T47D (cell line): ENCODE results near the gene LONRF2.
A peak's percentile ranks its signal among the peaks of the same experiment; 100 is the strongest.

Source experiments
- DNase-seq, 2 experiments: peaks; one replicate each; pipeline versions ENCODE4 v3.0.0 to v3.0.0-alpha.2; 2011 to 2012; ENCODE audit warnings: low read depth in 1 of 2, low spot score in 1 of 2
- JUND ChIP-seq: IDR thresholded peaks from 2 replicates; pipeline ENCODE4 v1.6.1; 2012; ENCODE audit warnings: low read depth
- in situ Hi-C: cut with HindIII; loops from 2 replicates; pipeline ENCODE4 v1.10.0; 2016; ENCODE audit warnings: low sequenced_read_pairs, low pct_unique_long_range_greater_than_20kb

The LONRF2 gene

GRCh38 chr2:100266126-100266525 lies 56.2 kb downstream of the LONRF2 start:
- no peak for DNase-seq
- in situ Hi-C loops, result no loop called here
- TF ChIP-seq JUND, result no peak

- in situ Hi-C loops, result no loop called here
- no peak for DNase-seq
- TF ChIP-seq JUND, result no peak
These were observed 57.1 kb downstream of the LONRF2 start for GRCh38 chr2:100265226-100265625.

- TF ChIP-seq JUND, result no peak
- no peak for DNase-seq
- in situ Hi-C loops, result no loop called here
These were observed 57.6 kb downstream of the LONRF2 start for GRCh38 chr2:100264651-100265050.

DNA sequence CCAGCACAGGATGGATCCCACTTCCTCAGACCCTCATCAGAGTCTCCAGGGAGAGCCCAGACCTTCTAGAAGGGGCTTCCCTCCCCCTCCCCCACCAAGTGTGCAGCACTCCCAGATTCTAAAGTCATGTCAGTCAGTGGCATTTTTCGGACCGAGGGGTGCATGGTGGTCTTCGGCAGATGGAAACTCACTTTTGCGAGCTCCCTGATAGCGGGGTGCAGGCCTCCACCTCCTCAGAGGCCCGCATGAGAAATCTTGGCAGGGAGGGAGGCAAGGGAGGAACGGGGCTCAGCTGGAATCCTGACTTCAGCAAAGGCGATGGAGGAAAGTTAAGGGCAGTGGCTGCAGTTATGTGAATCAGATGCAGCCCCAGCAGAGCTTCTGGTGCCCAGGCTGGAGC lies 58.2 kb downstream of the LONRF2 start:
- in situ Hi-C loops, result no loop called here
- no peak for DNase-seq
- no peak for TF ChIP-seq JUND

DNA sequence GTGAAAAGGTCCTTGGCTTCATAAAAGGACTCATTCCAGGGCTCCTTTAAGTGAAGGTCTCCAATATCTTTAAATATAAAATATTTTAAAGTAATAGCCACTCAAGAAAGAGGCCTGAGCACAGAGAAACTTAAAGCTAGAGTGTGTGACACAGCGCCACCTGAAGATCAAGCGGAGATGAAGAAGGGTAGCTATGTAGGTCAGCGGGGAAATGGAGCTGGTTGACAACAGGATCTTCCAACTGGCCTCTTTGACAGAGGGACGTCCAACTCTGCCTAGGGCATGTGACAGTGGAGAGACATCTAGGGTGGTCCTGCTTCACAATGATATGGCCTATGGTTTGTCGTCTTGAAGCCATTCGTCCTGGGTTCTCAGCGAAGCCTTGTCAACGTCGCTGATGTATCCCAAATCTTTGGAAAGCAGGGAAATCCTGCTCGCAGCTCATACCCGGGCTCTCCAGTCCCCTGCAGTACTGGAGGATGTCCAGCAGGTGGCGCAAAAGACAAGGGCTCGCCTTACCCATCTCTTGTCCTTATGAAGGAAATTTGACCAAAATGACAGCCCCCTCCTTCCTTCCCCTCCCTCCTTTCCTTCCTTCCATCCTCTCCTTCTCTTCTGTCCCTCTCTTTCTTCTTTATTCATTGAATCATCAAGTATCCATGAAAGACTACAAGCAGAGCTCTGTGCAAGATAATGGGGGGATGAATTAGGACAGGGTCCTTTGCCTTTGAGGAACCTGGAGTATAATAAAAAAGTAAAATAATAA lies 59.6 kb downstream of the LONRF2 start:
- no peak for TF ChIP-seq JUND
- DNase-seq, result peak; percentile 34 to 70
- in situ Hi-C loops, result no loop called here

DNA sequence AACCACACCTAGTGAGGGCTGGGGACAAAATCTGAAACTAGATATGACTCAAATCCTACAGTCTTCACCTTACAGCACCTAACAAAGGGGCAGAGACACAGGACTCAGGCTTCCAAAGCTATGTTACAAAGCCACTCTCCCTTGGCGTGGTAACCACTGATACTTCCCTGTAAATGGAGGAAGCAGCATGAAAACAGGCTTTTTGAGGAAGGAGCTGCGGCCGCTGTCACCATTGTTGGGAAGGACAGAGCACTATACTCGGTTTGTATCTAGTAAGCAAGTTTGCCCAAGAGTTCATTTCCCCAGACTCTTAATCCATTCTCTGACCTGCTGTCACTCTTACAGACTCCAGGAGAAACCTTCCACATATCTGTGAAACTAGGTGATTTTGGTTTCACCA lies 60.3 kb downstream of the LONRF2 start:
- TF ChIP-seq JUND, result no peak
- no peak for DNase-seq
- in situ Hi-C loops, result no loop called here

DNA sequence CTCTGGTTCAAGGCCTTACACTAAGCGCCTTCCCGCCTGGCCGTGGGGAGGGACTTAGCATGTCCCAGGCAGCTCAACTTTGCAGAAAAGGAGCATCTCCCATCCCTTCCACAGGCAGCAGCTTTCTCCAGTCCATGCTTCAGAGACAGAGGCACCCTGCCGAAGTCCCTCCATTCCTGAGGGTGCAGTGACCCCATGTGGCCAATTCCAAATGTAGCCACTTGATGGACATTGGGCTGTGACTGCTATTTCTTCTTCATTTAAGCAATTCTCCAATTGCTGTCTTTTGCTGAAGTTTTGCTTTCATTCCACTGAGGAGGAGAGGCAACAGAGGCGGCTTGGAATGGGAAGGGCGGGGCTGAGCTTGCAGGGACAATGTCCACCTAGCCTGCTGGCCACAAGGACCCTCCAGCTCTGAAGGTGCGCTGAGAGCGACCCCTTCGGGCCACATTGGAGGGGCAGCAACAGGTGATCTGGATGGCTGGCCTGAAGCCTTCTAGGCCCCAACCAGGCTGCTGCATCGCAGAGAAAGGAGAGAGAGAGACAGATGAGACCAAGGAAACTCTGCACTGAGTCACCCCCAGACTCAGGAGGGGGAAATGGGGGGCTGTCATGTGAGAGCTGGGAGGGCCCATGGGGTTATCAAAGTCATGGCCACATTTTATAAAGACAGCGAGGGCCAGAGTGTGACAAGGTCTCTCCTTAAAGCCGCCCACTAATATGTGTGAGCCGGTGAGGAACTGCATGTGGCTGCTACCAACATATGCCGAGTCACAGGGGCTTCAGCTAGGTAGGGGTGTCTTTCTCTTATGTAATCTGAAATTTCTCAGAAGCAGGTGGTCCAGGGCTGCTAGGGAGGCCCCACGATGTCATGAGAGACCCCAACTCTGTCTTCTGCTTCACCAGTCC lies 61.3 kb downstream of the LONRF2 start:
- peak; percentile 60 to 87 for DNase-seq
- in situ Hi-C loops, result no loop called here
- no peak for TF ChIP-seq JUND

- DNase-seq, result no peak
- in situ Hi-C loops, result no loop called here
- no peak for TF ChIP-seq JUND
These were observed 63.2 kb downstream of the LONRF2 start for GRCh38 chr2:100259106-100259505.

DNA sequence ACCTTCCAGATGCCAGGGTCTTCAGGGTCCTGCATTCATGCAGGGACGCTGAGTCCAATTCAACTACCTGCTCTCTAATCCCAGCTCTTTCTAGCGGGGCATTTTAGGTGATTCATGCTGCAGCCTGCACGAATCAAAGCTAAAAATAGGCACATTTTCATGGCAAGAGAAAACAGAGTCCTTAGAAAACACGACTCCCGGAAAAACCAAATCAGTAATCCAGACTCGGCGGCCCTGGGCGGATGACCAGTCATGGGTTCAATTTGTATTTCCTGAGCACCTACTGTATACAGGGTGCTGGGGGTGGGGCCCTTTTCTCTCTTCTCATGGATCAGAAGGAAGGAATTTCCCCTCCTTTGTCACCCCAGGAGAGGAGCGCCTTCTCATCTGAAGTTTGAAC lies 64.4 kb downstream of the LONRF2 start:
- no peak for DNase-seq
- TF ChIP-seq JUND, result no peak
- in situ Hi-C loops, result no loop called here

- DNase-seq, result no peak
- no peak for TF ChIP-seq JUND
- in situ Hi-C loops, result no loop called here
These were observed 65.5 kb downstream of the LONRF2 start for GRCh38 chr2:100256849-100257248.

- TF ChIP-seq JUND, result no peak
- in situ Hi-C loops, result no loop called here
- DNase-seq, result no peak
These were observed 65.9 kb downstream of the LONRF2 start for GRCh38 chr2:100256416-100256815.

DNA sequence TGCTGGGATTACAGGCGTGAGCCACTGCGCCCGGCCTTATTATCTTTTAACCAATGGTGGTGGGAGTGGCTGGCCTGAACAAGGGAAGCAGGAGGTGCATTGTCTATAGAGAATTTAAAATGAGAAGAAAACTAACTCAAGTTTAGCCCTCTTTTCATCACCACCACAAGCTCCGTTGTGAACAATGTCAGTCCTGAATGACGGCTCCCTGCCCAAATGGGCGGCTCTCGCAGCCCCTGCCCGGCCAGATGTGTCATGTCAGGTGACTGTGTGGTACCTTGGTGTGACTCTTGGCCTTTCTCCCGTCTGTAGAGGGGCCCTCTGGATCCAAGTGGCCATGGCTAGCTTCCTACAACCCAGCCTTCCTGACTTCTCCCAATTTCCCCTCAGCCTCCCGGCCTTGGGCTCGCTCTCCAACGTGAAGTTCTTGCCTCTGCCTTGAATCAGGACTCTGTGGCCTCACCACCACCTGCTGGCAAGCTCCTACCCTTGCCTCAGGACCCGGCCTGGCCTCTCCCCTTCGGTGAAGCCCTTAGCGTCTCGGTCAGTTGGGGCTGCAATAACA lies 67.6 kb downstream of the LONRF2 start:
- no peak for DNase-seq
- in situ Hi-C loops, result no loop called here
- TF ChIP-seq JUND, result no peak

DNA sequence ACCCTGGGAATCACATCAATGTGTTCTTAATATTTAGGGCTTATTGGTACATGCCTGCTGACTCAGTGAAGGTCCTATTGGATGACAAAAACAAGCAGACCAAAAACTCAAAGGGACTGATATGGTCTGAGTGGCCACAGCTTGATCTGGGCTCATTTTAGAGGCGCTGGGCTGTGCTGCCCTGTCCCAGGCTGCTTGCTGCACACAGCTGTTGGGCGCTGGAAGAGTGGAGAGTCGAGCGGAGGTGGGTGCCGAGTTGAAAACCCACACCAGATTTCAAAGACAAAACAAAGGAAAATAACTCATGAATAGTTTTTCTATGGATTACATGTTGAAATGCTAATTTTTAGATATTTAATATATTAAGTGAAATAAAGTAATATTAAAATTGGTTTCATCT lies 68.5 kb downstream of the LONRF2 start:
- in situ Hi-C loops, result no loop called here
- TF ChIP-seq JUND, result no peak
- no peak for DNase-seq
